ENCODE data around the gene UBTD1.

- TF ChIP-seq POLR2A (IDR thresholded peaks at IDR 0.05; ENCODE audit: low read length) (no peak), GATA1 (IDR thresholded peaks at IDR 0.05; ENCODE audit: low read depth, low read length) (no peak)
These were observed 47.9 kb downstream of the UBTD1 start for GRCh38 chr10:97546456-97547270.

All from erythroblast (primary cell).